Loucy (cell line): ENCODE results near the gene SYNPO.

Experiments
- H2AFZ ChIP-seq: fragments of 200-600 bp; sonication (generic); 2 replicates; pipeline ENCODE4 v1.6.0; 2016; ENCODE audit warnings: antibody characterized with exemption, mild to moderate bottlenecking, low read length, moderate library complexity
- H3F3A ChIP-seq: fragments of 200-600 bp; 2 replicates; pipeline ENCODE4 v1.6.0; 2016; ENCODE audit warnings: antibody characterized with exemption, low read depth, mild to moderate bottlenecking
- H3K27me3 ChIP-seq: fragments of 200-600 bp; sonication (generic); 2 replicates; pipeline ENCODE4 v1.6.1; 2014; ENCODE audit warnings: low read length, mild to moderate bottlenecking; ENCODE audit not compliant: insufficient read depth, poor library complexity, severe bottlenecking
- H3K36me3 ChIP-seq: fragments of 200-600 bp; sonication (generic); 2 replicates; pipeline ENCODE4 v1.6.1; 2016; ENCODE audit warnings: low read length; ENCODE audit not compliant: insufficient read depth
- H3K4me1 ChIP-seq: fragments of 200-600 bp; sonication (generic); 2 replicates; pipeline ENCODE4 v1.5.1; 2014; ENCODE audit warnings: low read length, mild to moderate bottlenecking; ENCODE audit not compliant: insufficient read depth, poor library complexity, severe bottlenecking
- H3K4me2 ChIP-seq: fragments of 200-600 bp; sonication (generic); 2 replicates; pipeline ENCODE4 v1.6.0; 2014; ENCODE audit warnings: antibody characterized with exemption, low read length, low read depth, mild to moderate bottlenecking; ENCODE audit not compliant: poor library complexity, severe bottlenecking
- H3K4me3 ChIP-seq: fragments of 200-600 bp; sonication (generic); 2 replicates; pipeline ENCODE4 v1.5.1; 2014; ENCODE audit warnings: low read length, mild to moderate bottlenecking, mixed read lengths; ENCODE audit not compliant: poor library complexity, severe bottlenecking
- H3K79me2 ChIP-seq: fragments of 200-600 bp; sonication (generic); 2 replicates; pipeline ENCODE4 v1.6.1; 2014; ENCODE audit warnings: low read length; ENCODE audit not compliant: insufficient read depth
- H3K9ac ChIP-seq: fragments of 200-600 bp; sonication (generic); 2 replicates; pipeline ENCODE4 v1.6.0; 2014; ENCODE audit warnings: mild to moderate bottlenecking, low read depth, low read length, moderate library complexity; ENCODE audit not compliant: poor library complexity, severe bottlenecking
- H3K9me2 ChIP-seq: fragments of 200-600 bp; sonication (generic); replicated peaks from 2 replicates; pipeline ENCODE4 v1.6.1; 2016; ENCODE audit warnings: low read depth, low read length, mixed read lengths
- H3K9me3 ChIP-seq: fragments of 200-600 bp; sonication (generic); 2 replicates; pipeline ENCODE4 v1.6.1; 2014; ENCODE audit warnings: mild to moderate bottlenecking, antibody characterized with exemption, low read length, low read depth; ENCODE audit not compliant: insufficient read depth
- H4K20me1 ChIP-seq: fragments of 200-600 bp; sonication (generic); 2 replicates; pipeline ENCODE4 v1.6.0; 2014; ENCODE audit warnings: antibody characterized with exemption, low read length, mild to moderate bottlenecking; ENCODE audit not compliant: insufficient read depth, poor library complexity, severe bottlenecking
- CTCF ChIP-seq: fragments of 200-600 bp; sonication (generic); conservative IDR thresholded peaks from 2 replicates; pipeline ENCODE4 v1.5.1; 2014; ENCODE audit warnings: mild to moderate bottlenecking, antibody characterized with exemption, low read length
- EZH2phosphoT487 ChIP-seq: fragments of 200-600 bp; IDR thresholded peaks from 2 replicates; pipeline ENCODE4 v1.6.1; 2018; ENCODE audit warnings: antibody characterized with exemption, mild to moderate bottlenecking, moderate library complexity, borderline replicate concordance

The SYNPO gene

DNA sequence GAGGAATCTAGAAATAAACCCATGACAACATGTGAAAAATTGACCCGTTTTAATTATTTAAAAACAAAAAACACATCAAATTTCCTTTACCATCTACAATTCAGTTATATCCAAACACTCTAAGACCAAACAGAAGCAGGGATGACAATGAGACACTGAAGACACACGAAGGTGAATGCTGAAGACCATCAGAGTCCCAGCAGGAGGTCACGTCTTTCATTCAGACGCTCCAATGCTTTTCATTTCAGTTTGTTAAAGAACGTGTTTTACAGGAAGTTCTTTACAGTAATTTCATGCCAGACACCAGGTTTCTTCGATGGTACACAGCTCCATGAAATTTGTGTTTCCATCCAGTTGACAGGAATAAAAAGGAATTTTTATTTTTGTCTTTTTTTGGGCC is 50.3 kb downstream of the SYNPO start:
- H3F3A ChIP-seq, result no peaks in the 10 kb centered on the region
- H3K36me3 ChIP-seq, result peaks cover 55% of the 10 kb centered on the region; the same call in 1 of the 2 replicates
- H3K9me2 ChIP-seq, result no peaks in the 10 kb centered on the region
- H3K4me2 ChIP-seq, result no peak overlapping the region
- H2AFZ ChIP-seq, result no peak overlapping the region
- H3K4me3 ChIP-seq, result no peak overlapping the region
- no peaks in the 10 kb centered on the region for H4K20me1 ChIP-seq
- no peaks in the 10 kb centered on the region for H3K4me1 ChIP-seq
- H3K27me3 ChIP-seq, result no peaks in the 10 kb centered on the region
- no peak for TF ChIP-seq CTCF
- no peak for TF ChIP-seq EZH2phosphoT487
- no peaks in the 10 kb centered on the region for H3K79me2 ChIP-seq
- H3K9me3 ChIP-seq, result no peaks in the 10 kb centered on the region
- no peak overlapping the region for H3K9ac ChIP-seq

DNA sequence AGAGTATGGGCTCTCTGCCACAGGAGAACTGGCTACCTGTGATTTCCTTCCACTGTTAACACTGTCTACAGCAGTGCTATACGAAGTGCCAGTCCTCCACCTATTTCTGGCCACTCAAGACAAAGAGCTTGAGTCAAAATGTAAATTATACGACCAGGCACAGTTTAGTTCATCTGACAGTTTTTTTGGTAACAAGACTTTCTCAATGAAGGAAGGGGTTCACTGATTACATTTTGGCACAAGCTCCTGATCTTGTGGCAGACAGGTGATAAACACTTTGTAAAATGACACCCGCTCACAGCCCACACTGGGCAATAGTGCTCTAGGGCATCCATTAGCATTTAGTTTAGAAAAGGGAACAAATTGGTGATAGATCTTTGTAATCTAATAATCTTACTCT is 51.8 kb downstream of the SYNPO start:
- no peak overlapping the region for H3K9ac ChIP-seq
- H3K79me2 ChIP-seq, result peaks cover 7% of the 10 kb centered on the region
- H3K27me3 ChIP-seq, result no peaks in the 10 kb centered on the region
- H3K4me2 ChIP-seq, result no peak overlapping the region
- no peaks in the 10 kb centered on the region for H3F3A ChIP-seq
- peaks cover 69% of the 10 kb centered on the region; the same call in 1 of the 2 replicates for H3K36me3 ChIP-seq
- no peak for TF ChIP-seq EZH2phosphoT487
- no peak for TF ChIP-seq CTCF
- no peak overlapping the region for H2AFZ ChIP-seq
- no peak overlapping the region for H3K4me3 ChIP-seq
- no peaks in the 10 kb centered on the region for H3K9me2 ChIP-seq
- H4K20me1 ChIP-seq, result no peaks in the 10 kb centered on the region
- H3K9me3 ChIP-seq, result no peaks in the 10 kb centered on the region
- H3K4me1 ChIP-seq, result no peaks in the 10 kb centered on the region

DNA sequence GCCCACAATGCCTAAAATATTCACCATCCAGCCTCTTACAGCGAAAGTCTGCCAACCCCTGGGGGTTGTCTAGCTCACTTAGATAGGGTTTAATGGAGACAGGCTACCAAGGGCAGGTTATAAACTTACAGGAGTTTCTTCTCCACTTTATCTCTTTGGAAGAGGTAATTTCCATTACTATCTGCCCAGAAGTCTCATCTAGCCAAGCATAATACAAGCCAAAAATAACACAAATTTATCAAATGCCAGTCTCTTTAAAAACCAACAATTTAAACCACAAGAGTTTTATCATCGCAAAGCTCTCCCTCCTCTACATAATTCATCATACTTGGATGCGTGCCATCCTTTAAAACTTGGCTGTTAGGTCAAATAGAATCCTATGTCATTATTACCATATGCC is 54.2 kb downstream of the SYNPO start:
- no peaks in the 10 kb centered on the region for H3F3A ChIP-seq
- no peak overlapping the region for H2AFZ ChIP-seq
- no peak overlapping the region for H3K4me2 ChIP-seq
- no peaks in the 10 kb centered on the region for H3K9me2 ChIP-seq
- peaks cover 30% of the 10 kb centered on the region for H3K79me2 ChIP-seq
- H3K36me3 ChIP-seq, result peaks cover 82% of the 10 kb centered on the region
- TF ChIP-seq EZH2phosphoT487, result no peak
- no peak for TF ChIP-seq CTCF
- H3K4me3 ChIP-seq, result no peak overlapping the region
- H3K27me3 ChIP-seq, result no peaks in the 10 kb centered on the region
- peaks cover 12% of the 10 kb centered on the region for H4K20me1 ChIP-seq
- H3K9ac ChIP-seq, result no peak overlapping the region
- H3K4me1 ChIP-seq, result peaks cover 11% of the 10 kb centered on the region
- no peaks in the 10 kb centered on the region for H3K9me3 ChIP-seq
